ENCODE data around the gene LRRC43.

Gene LRRC43, protein sequence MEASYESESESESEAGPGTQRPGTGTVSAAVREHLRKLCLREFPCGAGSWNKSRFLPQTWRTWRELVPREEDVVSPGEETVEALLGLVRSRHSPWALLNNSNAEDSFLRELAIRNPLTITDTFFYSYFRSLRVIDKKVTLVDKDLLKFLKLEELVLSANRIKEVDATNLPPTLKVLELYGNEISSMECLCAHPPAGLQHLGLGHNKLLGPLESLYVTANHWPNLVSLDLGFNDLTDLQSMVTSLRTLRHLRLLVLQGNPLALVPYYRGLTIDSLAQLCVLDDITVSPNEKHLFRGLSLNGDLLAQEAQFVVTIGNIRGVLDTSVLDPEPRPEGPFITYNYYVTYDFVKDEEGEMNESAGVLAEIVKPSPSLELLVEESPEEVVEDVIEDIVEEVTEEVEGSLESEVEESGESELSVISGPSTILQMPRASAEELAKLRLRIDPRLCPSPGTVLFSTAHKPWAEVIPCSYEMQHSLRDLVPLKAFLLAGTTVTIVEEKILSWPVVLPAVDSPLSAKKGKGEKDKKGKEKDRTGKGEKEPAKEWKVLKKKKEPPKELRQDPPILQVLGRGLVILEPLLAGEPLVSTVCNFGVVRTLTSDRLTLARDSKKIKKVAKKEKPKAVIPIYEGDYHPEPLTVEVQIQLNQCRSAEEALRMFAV

DNA sequence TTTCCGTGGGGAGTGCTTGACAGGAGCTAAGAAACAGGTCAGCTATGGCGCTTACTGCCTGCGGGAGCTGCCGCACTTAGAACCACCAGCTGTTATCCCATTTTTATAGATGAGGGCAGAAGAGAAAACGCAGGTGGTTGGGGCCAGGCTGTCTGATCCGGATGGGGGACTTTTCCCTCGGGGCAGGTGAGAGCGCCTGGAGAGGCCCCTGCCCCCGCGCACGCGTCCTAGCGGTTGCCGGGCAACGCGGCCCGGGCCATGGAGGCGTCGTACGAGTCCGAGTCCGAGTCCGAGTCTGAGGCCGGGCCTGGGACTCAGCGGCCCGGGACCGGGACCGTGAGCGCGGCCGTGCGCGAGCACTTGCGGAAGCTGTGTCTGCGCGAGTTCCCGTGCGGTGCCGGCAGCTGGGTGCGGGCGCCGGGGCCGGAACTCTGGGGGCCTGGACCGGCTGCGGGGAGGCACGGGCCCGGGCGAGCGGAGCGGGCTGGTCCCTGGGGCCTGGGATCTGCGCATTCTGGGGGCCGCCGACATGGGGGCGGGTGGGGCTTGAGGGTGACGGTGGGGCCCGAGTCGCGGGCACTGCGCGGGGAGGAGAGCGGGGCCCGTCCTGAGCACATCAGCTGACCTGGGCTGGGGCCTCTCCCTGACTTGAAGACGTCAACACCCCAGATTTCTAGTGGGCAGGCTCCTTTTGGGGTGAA, at the start of gene LRRC43:
Gene LRRC43, plus strand, starts transcription at position 237 of the 701 bp plus-strand sequence. Its CDS starts 22 bp downstream, at position 259.
- peak; percentile 88 for DNase-seq

DNA sequence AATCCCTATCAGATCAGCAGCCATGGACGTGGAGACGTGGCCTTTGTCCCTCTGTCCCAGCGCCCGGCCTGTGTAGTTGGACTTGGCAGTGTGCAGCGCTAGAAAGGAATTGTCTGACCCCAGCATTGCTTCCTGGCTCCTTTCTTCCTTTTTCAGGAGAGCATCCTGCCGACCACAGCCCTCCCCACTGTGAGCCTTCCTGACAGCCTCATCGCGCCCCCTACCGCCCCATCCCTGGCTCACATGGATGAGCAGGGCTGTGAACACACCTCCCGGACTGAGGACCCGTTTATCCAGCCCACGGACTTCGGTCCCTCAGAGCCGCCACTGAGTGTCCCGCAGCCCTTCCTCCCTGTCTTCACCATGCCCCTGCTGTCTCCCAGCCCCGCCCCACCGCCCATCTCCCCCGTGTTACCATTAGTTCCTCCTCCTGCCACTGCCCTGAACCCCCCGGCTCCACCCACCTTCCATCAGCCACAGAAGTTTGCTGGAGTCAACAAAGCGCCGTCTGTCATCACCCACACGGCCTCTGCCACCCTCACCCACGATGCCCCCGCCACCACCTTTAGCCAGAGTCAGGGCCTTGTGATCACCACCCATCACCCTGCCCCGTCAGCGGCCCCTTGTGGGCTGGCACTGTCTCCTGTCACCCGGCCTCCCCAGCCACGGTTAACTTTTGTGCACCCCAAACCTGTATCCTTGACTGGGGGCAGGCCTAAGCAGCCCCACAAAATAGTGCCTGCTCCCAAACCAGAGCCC, 49.6 kb upstream of the LRRC43 start:
- no peak for DNase-seq

DNA sequence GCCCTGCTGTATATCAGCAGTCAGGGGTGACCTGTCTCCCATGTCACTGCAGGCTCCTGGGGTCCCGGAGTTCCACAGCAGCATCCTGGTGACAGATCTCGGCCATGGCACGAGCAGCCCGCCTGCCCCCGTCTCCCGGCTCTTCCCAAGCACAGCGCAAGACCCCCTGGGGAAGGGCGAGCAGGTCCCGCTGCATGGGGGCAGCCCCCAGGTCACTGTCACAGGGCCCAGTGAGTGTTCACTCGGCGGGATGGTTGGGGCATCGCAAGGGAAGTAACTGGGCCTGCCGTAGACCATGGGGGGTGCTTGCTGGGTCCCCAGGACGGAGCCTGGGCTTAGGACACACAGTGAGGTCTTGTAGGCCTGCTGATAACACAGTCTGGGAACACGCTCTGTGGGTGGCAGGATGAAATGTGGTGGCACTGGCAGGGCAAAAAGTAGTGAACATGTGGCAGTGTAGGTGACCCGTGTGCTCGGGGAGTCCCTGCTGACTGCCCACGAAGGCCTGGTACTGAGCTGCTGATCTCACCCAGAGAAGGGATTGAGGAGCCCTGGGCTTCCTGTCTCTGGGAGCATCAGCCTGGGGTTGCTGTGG, 47.4 kb upstream of the LRRC43 start:
- DNase-seq = no peak

DNA sequence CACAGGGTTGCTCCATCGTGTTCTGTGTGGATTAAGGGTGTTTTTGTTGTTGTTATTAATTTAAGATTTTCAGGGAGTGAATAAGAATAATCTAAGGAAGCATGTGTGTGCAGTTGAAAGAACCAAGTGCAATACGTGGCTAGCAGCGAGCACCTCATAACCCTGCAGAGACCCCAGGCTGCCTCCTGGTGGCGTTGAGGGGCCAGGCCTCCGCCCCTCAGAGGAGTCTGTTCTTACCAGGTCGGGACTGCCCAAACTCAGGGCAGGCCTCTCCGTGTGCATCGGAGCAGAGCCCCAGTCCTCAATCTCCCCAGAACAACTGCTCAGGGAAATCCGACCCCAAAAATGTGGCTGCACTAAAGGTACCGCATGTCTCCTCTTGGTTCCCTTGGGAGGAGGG, 45.7 kb upstream of the LRRC43 start:
- no peak for DNase-seq

DNA sequence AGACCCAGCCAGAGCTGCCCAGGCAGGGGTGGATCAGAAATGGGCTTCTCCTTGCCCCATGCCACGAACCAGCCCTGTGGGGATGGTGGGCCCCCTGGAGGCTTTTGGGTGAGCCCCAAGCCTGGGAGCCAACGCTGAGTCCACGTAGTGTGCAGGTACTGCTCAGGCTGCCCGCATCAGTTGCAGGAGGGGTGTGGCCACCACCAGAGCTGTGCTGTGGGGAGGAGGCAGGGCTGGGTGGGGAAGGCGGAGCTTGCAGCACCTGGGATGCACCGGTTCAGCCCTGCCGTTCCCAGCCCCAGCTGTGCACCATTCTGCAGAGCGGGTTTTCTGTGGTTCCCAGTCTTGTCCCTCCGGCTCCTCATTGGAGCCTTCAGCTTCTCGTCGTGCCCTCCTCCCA, 45.2 kb upstream of the LRRC43 start:
- DNase-seq = peak; percentile 28

DNA sequence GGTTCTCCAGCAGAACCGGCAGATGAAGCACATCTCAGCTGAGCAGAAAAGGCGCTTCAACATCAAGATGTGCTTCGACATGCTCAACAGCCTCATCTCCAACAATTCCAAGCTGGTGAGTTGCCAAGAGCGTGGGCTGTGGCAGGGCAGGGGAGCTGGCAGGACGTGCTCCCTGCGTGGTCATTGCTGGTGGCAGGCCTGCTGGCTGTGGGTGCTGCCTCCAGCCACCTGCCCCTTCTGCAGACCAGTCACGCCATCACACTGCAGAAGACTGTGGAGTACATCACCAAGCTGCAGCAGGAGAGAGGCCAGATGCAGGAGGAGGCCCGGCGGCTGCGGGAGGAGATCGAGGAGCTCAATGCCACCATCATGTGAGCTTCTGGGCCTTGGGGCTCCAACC, 44.7 kb upstream of the LRRC43 start:
- no peak for DNase-seq

DNA sequence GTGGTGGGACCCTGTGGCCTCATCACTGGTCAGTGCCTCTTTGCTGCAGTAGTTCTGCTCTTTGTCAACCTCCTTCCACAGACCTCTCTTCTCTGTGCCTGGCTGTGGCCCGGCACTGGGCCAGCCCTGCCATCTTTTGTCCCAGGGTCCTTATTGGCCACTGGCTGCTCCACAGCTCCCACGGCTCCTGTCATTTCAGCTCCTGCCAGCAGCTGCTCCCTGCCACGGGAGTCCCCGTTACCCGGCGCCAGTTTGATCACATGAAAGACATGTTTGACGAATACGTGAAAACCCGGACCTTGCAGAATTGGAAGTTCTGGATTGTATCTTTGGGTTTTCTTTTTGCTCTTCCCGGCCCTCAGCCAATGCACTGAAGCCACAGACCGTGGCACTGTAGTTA, 44.3 kb upstream of the LRRC43 start:
- DNase-seq = no peak

DNA sequence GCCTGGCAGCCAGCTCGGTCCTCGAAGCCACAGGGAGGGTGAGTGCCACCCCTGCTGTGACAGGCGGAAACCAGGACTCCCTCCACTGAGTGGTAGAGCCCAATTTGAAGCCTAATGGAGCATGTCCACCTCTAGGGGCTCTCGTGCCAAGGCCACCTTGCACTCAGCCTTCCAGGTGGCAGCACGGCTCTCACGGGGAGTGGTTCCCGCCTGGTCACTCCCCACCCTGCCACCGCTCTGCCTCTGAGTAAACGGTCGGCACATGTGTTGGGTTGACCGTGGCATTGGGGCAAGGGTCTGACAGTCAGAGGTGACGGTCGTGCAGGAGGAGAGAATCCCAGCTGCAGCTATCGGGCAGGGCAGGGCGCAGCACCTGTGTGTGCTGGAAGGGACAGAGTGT, 43.7 kb upstream of the LRRC43 start:
- DNase-seq = no peak

DNA sequence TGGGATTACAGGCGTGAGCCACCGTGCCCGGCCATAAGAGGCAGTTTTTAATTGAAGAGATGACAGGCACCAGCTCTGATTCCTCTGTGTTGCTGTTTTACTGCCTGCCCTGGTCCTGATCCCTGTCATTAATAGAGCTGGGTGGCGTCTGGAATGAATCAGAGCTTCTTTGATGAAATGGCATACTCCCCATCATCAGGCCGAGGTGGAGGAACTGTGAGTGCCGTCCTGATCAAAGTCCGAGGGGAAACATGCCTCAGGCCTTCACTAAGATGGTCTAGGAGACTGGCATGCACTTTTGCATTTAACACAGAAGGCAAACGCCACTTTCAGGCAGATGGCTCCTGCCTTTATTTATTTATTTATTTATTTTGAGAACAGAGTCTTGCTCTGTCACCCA, 43.0 kb upstream of the LRRC43 start:
- no peak for DNase-seq

DNA sequence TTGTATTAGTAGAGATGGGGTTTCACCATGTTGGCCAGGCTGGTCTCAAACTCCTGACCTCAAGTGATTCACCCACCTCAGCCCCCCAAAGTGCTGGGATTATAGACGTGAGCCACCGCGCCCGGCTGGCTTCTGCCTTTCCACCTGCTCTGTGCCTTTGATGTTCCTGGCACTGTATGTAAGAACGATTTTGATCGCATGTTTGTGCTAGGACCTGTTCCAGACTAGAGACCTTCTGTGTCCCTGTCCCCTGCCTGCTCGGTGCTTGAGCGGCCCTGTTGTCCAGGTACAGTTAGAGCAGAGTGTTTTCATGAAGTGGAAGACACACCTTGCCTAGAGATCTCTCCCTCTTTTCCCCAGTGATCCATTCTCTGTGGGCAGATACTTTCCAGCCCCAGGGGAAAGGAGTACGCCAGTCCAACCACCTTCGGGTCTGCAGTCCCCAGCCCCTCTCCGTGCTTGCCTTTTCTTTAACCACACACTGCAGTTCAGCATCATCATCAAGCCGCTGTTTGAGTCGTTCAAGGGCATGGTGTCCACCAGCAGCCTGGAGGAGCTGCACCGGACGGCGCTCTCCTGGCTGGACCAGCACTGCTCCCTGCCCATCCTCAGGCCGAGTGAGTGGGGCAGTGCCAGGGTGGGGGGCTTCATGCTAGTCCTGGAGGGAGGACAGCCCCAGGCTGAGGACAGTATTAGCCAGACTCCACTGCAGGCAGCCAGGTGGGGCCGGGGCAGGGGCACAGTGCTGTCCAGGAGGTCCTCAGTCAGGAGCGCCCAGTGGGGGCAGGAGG, 42.3 kb upstream of the LRRC43 start:
- no peak for DNase-seq

DNA sequence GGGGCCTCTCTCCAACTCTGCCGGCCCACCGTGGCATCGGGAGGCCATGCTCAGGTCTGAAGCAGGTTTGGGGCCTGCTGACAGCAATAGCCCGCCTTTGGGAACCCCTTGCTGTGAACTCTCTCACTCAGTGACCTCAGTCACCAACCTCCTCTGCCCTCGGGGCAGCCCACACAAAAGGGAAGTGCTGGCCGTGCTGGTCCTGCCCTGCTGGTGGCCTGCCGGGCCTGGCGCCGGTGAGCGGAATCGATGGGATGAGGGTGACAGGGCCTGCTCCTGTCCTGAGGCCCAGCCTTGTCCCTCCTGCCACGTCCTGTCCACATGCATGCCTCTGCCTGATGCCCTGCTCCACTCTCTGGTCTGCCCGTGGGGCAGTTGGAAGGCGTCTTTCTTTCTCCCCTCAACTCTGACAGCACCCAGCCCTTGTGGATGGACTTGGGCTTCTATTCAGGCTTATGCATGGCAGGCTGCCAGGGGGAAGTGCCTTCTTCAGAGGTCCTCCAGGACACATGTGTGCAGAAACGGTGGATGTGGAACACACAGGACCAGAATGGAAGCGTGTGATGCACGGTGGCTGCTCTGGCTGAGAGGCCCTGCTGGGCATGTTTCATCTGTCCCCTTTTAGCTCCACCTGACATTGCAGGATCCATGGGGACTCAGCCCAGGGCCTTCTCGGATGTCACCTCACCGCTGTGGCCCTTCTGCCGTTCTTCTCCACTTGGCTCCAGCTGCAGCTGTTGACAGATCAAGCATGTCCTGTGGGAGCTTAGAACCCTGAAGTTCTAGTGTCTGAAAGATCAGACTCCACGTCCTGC, 40.8 kb upstream of the LRRC43 start:
- DNase-seq = no peak

DNA sequence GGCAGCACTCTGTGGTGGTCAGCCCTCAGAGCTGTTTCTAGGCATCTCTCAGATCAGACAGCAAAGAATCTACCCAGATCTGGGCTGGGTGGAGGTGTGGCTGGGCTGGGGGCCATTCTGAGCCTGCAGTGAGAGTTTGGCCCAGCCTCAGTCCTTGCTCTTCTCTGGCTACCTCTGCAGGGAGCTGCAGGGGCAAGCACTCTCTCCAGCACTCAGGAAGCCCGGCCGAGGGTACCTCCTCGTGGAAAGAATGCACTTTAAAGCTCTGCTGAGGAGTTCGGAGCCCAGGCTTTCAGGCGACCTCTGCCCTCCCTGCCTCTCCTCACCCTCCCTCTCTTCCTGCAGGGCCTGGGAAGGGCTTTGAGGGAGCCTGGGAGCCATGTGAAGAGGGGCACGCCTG, 40.1 kb upstream of the LRRC43 start:
- no peak for DNase-seq

DNA sequence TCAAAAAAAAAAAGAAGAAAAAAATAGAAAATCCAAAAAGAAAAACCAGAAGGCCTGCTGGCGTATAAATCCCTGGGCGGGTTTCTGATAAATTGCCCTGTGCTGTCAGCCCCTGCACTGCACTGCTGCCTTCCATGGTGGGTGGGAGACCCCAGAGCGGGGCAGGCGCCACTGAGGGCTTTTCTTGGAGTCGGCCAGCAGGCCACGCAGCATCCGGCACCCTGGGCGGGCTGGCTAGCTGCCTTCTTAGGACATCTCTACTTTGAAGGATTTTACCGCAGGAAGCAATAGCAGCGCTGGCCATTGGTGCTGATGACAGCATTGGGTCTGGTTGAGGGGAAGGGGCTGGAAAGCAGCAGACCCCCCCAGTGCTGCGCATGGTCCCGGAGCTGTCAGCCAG, 38.0 kb upstream of the LRRC43 start:
- no peak for DNase-seq

DNA sequence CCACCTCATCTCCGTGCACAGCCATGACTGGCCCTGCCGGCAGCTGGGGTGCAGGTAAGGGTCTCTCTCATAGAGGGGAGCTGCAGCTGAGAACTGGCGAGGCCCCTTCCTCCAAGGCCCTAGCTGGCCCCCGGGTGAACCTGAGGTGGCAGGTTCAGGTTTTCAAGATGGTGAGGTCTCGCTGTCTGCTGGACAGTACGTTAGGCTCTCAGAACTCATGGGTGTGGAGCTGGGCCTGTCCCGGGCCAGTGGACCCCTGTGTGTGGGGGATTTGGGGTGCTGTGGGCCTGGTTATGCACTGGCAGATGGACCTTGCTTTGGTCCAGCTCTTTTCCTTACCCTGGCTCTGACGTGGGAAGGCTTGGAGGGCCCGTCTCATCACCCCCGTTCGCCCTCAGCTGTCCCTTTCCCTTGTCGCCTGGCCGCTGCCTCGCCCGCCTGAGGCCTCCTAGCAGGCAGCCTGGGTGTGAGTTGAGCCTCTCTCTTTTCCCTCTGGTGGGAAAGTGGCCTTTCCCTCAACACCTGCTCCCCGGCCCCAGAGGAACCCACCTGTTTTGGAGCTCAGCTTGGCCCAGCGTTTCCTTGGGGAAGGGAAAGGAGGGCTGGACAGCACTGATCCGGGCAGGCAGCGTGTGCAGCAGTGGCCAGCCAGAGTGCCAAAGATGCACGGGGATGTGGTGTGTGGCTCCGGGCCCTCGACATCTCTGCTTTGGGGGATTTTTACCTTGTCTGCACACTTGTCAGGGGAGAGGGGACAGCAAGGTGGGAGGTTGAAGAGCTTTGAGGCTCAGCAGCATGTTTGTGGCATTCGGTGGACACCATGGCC, 37.2 kb upstream of the LRRC43 start:
- DNase-seq = no peak

DNA sequence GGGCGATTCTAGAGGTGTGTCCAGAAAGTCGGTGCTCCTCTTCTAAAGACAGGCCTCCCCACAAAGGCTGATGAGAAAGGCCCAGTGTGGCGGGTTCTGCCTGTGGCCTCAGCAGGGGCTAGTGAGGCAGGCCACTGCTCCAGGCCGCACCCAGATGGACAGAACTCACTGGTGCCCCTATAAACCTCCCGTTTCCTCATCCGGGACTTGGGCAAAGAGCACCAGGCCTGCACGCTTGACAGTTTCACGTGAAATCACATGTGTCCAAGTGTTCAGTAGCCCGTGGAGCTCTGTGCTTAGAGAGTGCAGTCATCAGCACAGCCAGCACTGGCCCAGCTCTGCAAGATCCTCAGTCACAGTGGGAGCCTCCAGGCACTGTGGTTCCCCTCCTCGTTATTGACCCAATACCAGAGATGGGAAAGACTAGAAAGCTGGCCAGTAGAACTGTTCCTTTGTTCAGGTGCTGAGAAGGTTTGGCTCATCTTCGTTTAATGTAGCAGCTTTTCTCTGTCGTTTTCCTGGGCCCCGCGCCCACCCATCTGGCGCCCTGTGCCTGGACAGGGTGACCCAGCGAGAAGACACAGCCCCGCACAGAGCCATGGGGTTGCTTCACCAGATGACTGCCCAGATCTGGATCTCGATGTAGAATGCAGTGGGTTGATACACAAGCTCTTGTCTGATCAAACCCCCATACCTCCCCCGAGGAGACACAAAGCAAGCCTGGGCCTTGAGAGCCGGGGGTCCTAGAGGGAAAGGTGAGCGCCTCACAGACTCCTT, 35.2 kb upstream of the LRRC43 start:
- DNase-seq = no peak

DNA sequence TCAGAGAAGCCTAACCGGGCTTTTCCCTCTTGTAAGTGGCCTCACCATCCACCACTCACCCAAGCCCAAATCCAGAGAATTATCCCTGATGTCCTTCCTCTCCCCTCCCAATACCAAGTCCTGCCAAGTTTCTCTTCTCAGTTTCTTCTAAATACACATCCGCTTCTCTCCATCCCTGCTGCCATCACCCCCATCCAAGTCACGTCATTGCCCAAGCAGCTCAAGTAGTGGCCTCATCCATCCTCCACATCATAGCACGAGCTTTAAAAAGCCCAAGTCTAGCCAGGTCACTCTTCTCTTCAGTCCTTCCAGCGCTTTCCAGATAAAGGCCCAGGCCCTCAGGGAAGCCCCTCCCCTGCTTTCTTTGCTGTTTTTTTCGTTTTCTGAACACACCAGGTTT, 34.3 kb upstream of the LRRC43 start:
- no peak for DNase-seq

DNA sequence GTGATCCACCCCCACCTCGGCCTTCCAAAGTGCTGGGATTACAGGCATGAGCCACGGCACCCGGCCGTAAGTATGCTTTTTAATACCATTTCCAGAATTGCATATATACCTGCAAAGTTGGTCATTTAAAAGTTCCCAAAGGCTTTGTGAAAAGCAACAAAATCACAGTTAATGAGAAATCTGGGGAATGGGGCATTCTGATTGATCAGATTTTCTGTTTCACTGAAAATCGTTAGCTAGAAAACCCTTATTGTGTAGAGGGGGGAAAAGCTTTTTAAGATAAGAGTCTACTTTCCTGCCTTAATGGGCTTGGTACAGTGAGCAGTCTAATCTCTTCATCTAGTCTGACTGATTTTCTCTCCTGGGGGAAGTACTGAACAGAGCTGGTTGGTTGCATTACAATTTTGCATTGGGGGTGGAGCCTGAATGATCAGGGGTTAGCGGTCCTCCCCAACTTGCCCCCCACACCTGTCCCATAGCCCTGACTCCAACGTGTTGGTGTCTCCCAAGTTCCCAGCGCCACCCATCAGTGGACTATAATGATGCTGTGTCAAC, 32.7 kb upstream of the LRRC43 start:
- no peak for DNase-seq

DNA sequence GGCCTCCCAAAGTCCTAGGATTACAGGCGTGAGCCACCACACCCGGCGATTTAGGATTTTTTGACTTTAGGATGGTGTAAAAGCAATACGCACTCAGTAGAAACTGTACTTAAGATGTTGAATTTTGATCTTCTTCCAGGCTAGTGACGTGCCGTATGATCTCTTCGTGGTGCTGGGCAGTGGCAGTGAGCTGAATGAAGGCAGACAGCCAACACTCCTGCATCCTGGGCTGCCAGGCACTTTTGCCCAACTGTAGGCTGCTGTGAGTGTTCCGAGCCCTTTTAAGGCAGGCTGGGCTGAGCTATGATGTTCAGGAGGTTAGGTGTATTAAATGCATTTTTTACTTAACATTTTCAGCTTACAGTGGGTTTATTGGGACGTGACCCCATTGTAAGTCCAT, 30.2 kb upstream of the LRRC43 start:
- no peak for DNase-seq

DNA sequence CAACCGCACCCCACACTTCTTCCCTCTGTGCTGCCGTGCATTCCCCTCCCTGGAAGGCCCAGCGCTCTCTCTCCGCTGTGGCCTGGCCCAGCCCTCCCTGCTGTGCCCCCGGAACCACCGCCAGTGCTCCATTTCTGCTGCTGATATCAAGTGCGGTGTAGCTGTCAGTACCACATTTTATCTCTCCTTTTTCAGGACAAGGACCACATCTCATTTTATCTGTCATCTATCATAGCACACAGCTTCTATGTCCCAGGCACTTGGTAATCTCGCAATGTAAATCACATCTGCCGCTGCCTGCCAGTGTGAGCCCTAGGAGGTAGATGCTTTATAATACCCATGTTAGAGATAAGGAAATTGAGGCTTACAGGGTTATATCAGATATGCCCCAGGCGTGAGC, 27.2 kb upstream of the LRRC43 start:
- no peak for DNase-seq

All from NCI-H146 (cell line).